Psoas muscle (tissue), 8 donors: ENCODE results near the gene SH2D3C. TPM values are rescaled to one million over a fixed set of nuclear protein-coding genes. Genes with fewer than 3 reads are reported as not detected.

Experiments used
- ATAC-seq, 4 donors: fragments of 200-7000 bp; cut with Tn5 transposase; one replicate each; pipeline ENCODE4 v1.9.1; 2020; ENCODE audit warnings: moderate library complexity in 3 of 4, mild to moderate bottlenecking in 2 of 4
- DNase-seq, 2 donors: peaks; one replicate each; pipeline ENCODE4 v3.0.0-alpha.2; 2020
- H3K27ac ChIP-seq: fragments of 200-600 bp; one replicate; pipeline ENCODE4 v1.8.0; 2022
- H3K27me3 ChIP-seq, 3 donors: fragments of 200-600 bp in 1 of 3; one replicate each; pipeline versions ENCODE4 v1.6.1 to v1.8.0; 2013 to 2022; ENCODE audit warnings: low read length in 2 of 3, mild to moderate bottlenecking in 2 of 3, moderate library complexity in 1 of 3; ENCODE audit not compliant: insufficient read depth in 3 of 3
- H3K36me3 ChIP-seq, 2 donors: fragments of 200-600 bp in 1 of 2; one replicate each; pipeline versions ENCODE4 v1.6.1 to v1.8.0; 2013 to 2022; ENCODE audit warnings: low read depth in 1 of 2, mild to moderate bottlenecking in 1 of 2, moderate library complexity in 1 of 2; ENCODE audit not compliant: insufficient read depth in 1 of 2
- H3K4me1 ChIP-seq: fragments of 200-600 bp; one replicate; pipeline ENCODE4 v1.8.0; 2022
- H3K4me3 ChIP-seq: fragments of 200-600 bp; one replicate; pipeline ENCODE4 v1.8.0; 2022; ENCODE audit warnings: mild to moderate bottlenecking
- H3K9me3 ChIP-seq: fragments of 200-600 bp; one replicate; pipeline ENCODE4 v1.8.0; 2022
- WGBS, 3 donors: extraction: QIAGEN DNeasy Blood & Tissue Kit; methylation state at CpG; one replicate each; pipeline versions ENCODE4 v1.1.6 to v1.1.7; 2013; 5-methylcytosine and 5-hydroxymethylcytosine counted together
- intact Hi-C, 2 donors: fragments of 100-400 bp; cut with DNase I; formaldehyde crosslinking; loops; one replicate each; pipeline versions ENCODE4 v1.11.0 to v1.14.2; 2022
- polyA plus RNA-seq, 3 donors: library from polyadenylated mRNA; stranded (reverse); fragments of 200-250 nt; gene quantifications; one replicate each; pipeline ENCODE4 v1.2.3, GENCODE V29; 2013
- total RNA-seq, 4 donors: library from RNA; stranded (reverse); fragmentation: NEBNext Ultra II Directional in 2 of 4; extraction: Animal tissue kit (Norgen Biotek cat#: 25700) in 2 of 4; gene quantifications; one replicate each; pipeline versions ENCODE4 v1.2.1 to v1.2.4, GENCODE V29; 2021 to 2023
- TF ChIP-seq, protein P1 (sequence below): fragments of 200-600 bp; IDR thresholded peaks from one replicate; pipeline ENCODE4 v1.8.0; 2022; ENCODE audit warnings: antibody characterized with exemption
- donor health status: healthy with polysubstance abuse.
- donor health status: DM: no; HTN: no; CAD: no; lungs with moderate emphysema.
- donor health status: Bipolar disorder and iron deficiency.
- donor health status: healthy.
- donor health status: DM: yes; HTN: yes; CAD: no.
- donor health status: DM: no; HTN: no; CAD: no.
- donor health status: DM: no; HTN: no; CAD: no.
- donor health status: DM: yes; HTN: yes; CAD: no.

SH2D3C gene
- total and polyA plus RNA-seq, 7 donors, result 5.3 to 12.0 (median 10.0) TPM

DNA sequence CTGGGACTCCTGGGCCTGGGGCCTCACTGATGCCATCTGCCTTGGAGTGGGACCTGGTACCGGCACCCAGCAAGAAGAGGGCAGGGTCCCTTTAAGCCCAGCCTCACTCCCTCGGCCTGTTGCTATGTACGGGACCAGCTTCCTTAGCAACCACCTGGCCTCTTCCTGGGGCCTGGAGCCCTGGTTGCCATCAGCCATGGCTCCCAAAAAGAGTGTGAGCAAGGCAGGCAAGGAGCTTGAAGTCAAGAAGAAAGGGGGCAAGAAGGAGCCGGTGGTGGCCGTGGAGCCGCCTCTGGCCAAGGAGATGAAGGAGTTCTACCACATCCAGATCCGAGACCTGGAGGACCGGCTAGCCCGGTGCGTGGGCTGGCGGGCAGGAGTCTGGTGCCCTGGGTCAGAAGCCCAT lies 71.6 kb downstream of the SH2D3C start, which contains the start of gene CFAP157:
CFAP157 (plus strand) TSS at position 153 of the 406 bp plus-strand sequence; CDS start at position 197, 44 bp downstream.
- Histone ChIP-seq H3K36me3 (no peaks in the 10 kb centered on the region), H3K4me3 (no peak within 1 kb of the TSS), H3K27me3 (no peaks in the 10 kb centered on the region), H3K27ac (no peak within 1 kb of the TSS), H3K4me1 (no peaks in the 10 kb centered on the region), H3K9me3 (no peaks in the 10 kb centered on the region)
- WGBS, 3 donors, result 68 to 78% (median 71%) methylated on average over 8 to 11 of the region's 11 CpGs
- no peak for DNase-seq
- intact Hi-C loops, result no loop called here
- TF ChIP-seq, protein P1, sequence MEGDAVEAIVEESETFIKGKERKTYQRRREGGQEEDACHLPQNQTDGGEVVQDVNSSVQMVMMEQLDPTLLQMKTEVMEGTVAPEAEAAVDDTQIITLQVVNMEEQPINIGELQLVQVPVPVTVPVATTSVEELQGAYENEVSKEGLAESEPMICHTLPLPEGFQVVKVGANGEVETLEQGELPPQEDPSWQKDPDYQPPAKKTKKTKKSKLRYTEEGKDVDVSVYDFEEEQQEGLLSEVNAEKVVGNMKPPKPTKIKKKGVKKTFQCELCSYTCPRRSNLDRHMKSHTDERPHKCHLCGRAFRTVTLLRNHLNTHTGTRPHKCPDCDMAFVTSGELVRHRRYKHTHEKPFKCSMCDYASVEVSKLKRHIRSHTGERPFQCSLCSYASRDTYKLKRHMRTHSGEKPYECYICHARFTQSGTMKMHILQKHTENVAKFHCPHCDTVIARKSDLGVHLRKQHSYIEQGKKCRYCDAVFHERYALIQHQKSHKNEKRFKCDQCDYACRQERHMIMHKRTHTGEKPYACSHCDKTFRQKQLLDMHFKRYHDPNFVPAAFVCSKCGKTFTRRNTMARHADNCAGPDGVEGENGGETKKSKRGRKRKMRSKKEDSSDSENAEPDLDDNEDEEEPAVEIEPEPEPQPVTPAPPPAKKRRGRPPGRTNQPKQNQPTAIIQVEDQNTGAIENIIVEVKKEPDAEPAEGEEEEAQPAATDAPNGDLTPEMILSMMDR, result no peak
- ATAC-seq, result peak in 1 of 4 donors; percentile 43

DNA sequence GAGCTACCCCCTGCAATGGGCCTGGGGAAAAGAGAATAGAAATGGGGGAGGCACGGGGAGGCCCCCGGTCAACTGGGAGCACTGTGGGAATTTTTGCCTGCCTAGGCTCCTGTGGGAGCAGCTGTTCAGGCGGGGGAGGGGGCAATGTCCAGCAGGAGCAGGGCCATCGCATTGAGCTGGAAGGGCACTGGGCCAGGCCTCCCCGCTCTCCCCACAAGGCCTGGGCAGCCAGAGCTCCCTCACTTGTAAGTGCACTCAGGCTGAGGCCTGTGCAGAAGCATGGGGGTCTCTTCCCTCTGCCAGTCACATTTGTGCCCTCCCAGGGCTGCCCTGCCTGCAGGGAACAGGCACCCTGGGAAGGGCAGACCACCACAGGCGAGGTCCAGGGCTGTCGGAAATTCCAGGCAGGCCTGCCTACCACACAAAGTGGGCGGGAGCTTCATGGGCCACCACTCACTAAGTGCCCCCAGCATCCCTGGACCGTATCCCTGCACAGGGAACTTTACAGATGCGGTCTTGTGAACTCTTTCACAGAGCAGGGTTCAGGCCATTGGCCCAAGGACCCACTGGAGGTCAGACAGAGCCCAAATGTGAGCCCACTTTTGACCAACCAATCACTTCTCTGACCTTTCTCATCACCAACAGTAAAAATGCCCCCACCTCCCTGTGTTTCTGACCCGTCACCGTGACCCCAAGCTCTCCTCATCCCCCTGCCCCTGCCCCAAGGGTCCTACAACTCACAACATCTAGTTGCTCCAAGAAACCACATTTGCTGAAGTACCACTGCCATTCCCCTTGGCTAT lies 72.7 kb downstream of the SH2D3C start:
- DNase-seq, result no peak
- Histone ChIP-seq H3K36me3 (no peaks in the 10 kb centered on the region), H3K4me1 (peaks cover 2% of the 10 kb centered on the region), H3K4me3 (no peak overlapping the region), H3K9me3 (no peaks in the 10 kb centered on the region), H3K27ac (no peak overlapping the region), H3K27me3 (no peaks in the 10 kb centered on the region)
- peak in 1 of 4 donors; percentile 7 for ATAC-seq
- intact Hi-C loops, result no loop called here
- 68 to 75% (median 72%) methylated on average over 12 of the region's 12 CpGs for WGBS, 3 donors
- TF ChIP-seq, protein P1, result no peak

DNA sequence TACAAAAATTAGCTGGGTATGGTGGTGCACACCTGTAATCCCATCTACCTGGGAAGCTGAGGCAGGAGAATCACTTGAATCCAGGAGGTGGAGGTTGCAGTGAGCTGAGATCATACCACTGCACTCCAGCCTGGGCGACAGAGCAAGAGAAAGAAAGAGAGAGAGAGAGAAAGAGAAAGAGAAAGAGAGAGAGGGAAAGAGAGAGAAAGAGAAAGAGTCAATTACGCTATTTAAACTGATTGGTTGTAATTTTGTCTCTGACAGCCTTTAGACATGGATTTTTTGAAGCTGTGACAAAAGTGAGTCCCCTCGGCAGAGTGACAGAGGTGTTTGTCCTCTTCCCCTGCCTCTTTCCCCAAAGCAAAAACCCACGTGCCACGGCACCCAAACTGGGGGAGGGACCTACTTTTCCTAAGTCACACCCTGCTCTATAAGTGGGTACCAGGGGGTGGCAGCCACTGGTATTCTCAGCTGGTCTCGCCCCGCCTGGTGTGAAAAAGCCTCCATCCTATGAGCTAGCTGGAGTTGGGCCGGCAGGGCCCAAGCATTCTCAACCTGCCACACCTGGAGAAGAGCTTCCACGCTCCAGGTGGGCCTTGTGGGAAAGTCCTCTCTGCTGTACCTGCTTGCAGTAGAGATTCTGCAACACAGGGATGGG lies 75.0 kb downstream of the SH2D3C start:
- Histone ChIP-seq H3K27me3 (no peaks in the 10 kb centered on the region), H3K4me1 (peaks cover 19% of the 10 kb centered on the region), H3K9me3 (no peaks in the 10 kb centered on the region), H3K36me3 (no peaks in the 10 kb centered on the region), H3K4me3 (no peak overlapping the region), H3K27ac (no peak overlapping the region)
- ATAC-seq (no peak), DNase-seq (no peak)
- 81 to 83% (median 82%) methylated on average over 9 of the region's 9 CpGs for WGBS, 3 donors
- intact Hi-C loops, result no loop called here
- TF ChIP-seq, protein P1, result no peak

DNA sequence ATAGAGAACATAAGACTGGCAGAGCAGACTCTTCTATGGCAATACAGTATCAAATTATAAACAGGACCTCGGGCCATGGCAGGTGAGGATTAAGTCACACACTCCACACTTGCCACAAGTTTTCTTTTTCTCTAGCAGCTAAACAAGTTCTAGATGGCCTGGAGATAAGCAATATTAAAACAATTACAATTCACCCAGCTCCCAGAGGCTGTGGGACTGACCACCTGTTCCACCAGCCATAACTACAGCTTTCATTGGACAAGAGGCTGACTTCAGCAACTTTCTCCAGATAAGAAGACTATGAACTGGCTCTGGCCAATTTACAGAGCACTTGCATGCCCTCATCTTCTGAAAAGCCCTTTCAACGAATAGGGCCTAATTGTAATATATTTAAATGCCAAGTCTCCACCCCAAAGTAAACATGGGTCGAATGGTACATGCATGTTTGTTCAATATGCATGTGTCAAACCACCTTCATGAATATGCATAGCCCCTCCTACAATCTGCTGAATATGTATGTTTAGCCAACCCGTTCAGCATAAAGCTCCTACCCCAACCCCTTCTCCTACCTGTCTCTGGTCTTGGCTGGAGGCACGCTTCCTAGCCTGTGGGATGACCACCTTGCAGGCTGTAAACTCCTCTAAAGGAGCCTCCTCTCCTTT lies 77.7 kb downstream of the SH2D3C start:
- ATAC-seq (no peak), DNase-seq (no peak)
- TF ChIP-seq, protein P1, result no peak
- H3K4me3 ChIP-seq, result no peak overlapping the region
- H3K4me1 ChIP-seq, result peaks cover 19% of the 10 kb centered on the region
- H3K27ac ChIP-seq, result peak overlapping the region; percentile 88
- intact Hi-C loops, result no loop called here
- no peaks in the 10 kb centered on the region for H3K9me3 ChIP-seq
- H3K27me3 ChIP-seq, result no peaks in the 10 kb centered on the region
- no peaks in the 10 kb centered on the region for H3K36me3 ChIP-seq
- 59 to 72% (median 65%) methylated on average over 5 of the region's 5 CpGs for WGBS, 3 donors
